Activated T-cell treated with anti-CD3 and anti-CD28 coated beads for 24 hours (primary cell): ENCODE data around the gene CPLX1.
A peak's percentile ranks its signal among the peaks of the same experiment; 100 is the strongest.
"Not testable (repeated sequence)": the region's sequence is repeated elsewhere in the genome, so short reads cannot be mapped to it uniquely, and the experiment has no call there.

Experiments used
- DNase-seq: peaks from one replicate; pipeline ENCODE4 v3.0.0-alpha.2; 2020; ENCODE audit warnings: low read depth

The CPLX1 gene

GRCh38 chr4:754221-755120 is 71.5 kb downstream of the CPLX1 start:
- no peak for DNase-seq

GRCh38 chr4:753186-753585 is 72.7 kb downstream of the CPLX1 start:
- not testable (repeated sequence) for DNase-seq

GRCh38 chr4:752196-752861 is 73.6 kb downstream of the CPLX1 start:
- DNase-seq: no peak

GRCh38 chr4:751676-752075 is 74.3 kb downstream of the CPLX1 start:
- DNase-seq: no peak

- DNase-seq: no peak
Observed at GRCh38 chr4:749698-750666, 75.9 kb downstream of the CPLX1 start.

- no peak for DNase-seq
Observed at GRCh38 chr4:748461-748860, 77.5 kb downstream of the CPLX1 start.

GRCh38 chr4:747546-748170 is 78.3 kb downstream of the CPLX1 start:
- DNase-seq: no peak

GRCh38 chr4:744212-744841 is 81.6 kb downstream of the CPLX1 start:
- no peak for DNase-seq

- no peak for DNase-seq
Observed at GRCh38 chr4:743463-744211, 82.3 kb downstream of the CPLX1 start.

GRCh38 chr4:742742-743311 is 83.1 kb downstream of the CPLX1 start:
- peak; percentile 72 for DNase-seq

- DNase-seq: no peak
Observed at GRCh38 chr4:742096-742741, 83.7 kb downstream of the CPLX1 start.

GRCh38 chr4:740656-741282 is 85.2 kb downstream of the CPLX1 start:
- no peak for DNase-seq

GRCh38 chr4:740011-740410 is 85.9 kb downstream of the CPLX1 start:
- DNase-seq: no peak

GRCh38 chr4:739569-739968 is 86.4 kb downstream of the CPLX1 start:
- no peak for DNase-seq

- no peak for DNase-seq
Observed at GRCh38 chr4:738781-739280, 87.1 kb downstream of the CPLX1 start.

- DNase-seq: not testable (repeated sequence)
Observed at GRCh38 chr4:736561-736960, 89.4 kb downstream of the CPLX1 start.

- DNase-seq: no peak
Observed at GRCh38 chr4:735583-735982, 90.3 kb downstream of the CPLX1 start.
